GM12878 (cell line): Measurements from ENCODE around the gene CLIC5. TPM values are rescaled to one million over a fixed set of nuclear protein-coding genes. Genes with fewer than 3 reads are reported as not detected.

Experiments
- ATAC-seq: fragments of 200-7000 bp; cut with Tn5 transposase; 3 replicates; pipeline ENCODE4 v1.9.1; 2020; ENCODE audit warnings: mild to moderate bottlenecking, moderate library complexity
- BruUV-seq: library from RNA; stranded (reverse); fragments of 400-500 nt; replicated peaks from 2 replicates; lab custom pipeline; 2021; lab: Mats Ljungman, UMichigan
- CTCF ChIA-PET: fragments of 300-600 bp; sonication (Branson Sonifier 250); formaldehyde crosslinking; extraction: SDS; loops from one replicate; lab custom pipeline; 2021; ENCODE audit warnings: inconsistent platforms; lab: Yijun Ruan, JAX
- POLR2A ChIA-PET: fragments of 350-600 bp; formaldehyde crosslinking; extraction: SDS; loops from one replicate; lab custom pipeline; 2021; ENCODE audit warnings: inconsistent platforms; lab: Charles Lee
- RAD21 ChIA-PET: fragments of 300-600 bp; sonication (Branson Sonifier 250); formaldehyde crosslinking; loops from one replicate; lab custom pipeline; 2023; ENCODE audit warnings: antibody characterized with exemption; ENCODE audit not compliant: unreplicated experiment; lab: Charles Lee
- SMC1A ChIA-PET: fragments of 300-600 bp; sonication (Branson Sonifier 250); formaldehyde crosslinking; loops from one replicate; lab custom pipeline; 2023; ENCODE audit not compliant: unreplicated experiment, uncharacterized antibody; lab: Charles Lee
- DNase-seq: peaks from one replicate; pipeline ENCODE4 v3.0.0-alpha.2; 2011; ENCODE audit warnings: low read depth, low spot score
- FAIRE-seq: peaks from 3 replicates; lab custom pipeline; 2011; peaks lifted over from hg19 to GRCh38; lab: Jason Lieb, UNC
- H2AFZ ChIP-seq: 2 replicates; pipeline ENCODE4 v1.6.0; 2011; ENCODE audit warnings: low read depth, low read length, control low read depth; ENCODE audit not compliant: control insufficient read depth
- H3K27ac ChIP-seq: 2 replicates; pipeline ENCODE4 v1.5.1; 2011; ENCODE audit warnings: control low read depth; ENCODE audit not compliant: control insufficient read depth, insufficient read depth
- H3K27me3 ChIP-seq, 2 experiments: replicated peaks in 1 of 2; 2 replicates each; pipeline versions ENCODE4 v1.6.0 to v1.6.1; 2011; ENCODE audit warnings: low read length in 1 of 2; ENCODE audit not compliant: control insufficient read depth in 2 of 2, insufficient read depth in 2 of 2
- H3K36me3 ChIP-seq, 2 experiments: 2 replicates each; pipeline ENCODE4 v1.5.1; 2011; ENCODE audit warnings: low read length in 1 of 2; ENCODE audit not compliant: control insufficient read depth in 2 of 2, insufficient read depth in 2 of 2
- H3K4me1 ChIP-seq: 2 replicates; pipeline ENCODE4 v1.6.1; 2011; ENCODE audit warnings: mild to moderate bottlenecking, low read length, moderate library complexity, mixed read lengths; ENCODE audit not compliant: control insufficient read depth, insufficient read depth
- H3K4me2 ChIP-seq: 2 replicates; pipeline ENCODE4 v1.6.0; 2011; ENCODE audit warnings: control low read depth; ENCODE audit not compliant: control insufficient read depth, insufficient read depth
- H3K4me3 ChIP-seq: fragments of 200-600 bp; sonication (generic); 2 replicates; pipeline ENCODE4 v1.5.1; 2016
- H3K79me2 ChIP-seq: 2 replicates; pipeline ENCODE4 v1.6.0; 2011; ENCODE audit warnings: low read length; ENCODE audit not compliant: control insufficient read depth, insufficient read depth
- H3K9ac ChIP-seq: 2 replicates; pipeline ENCODE4 v1.8.0; 2011; ENCODE audit warnings: low read length, control low read depth, mixed read lengths; ENCODE audit not compliant: control insufficient read depth, insufficient read depth
- H3K9me3 ChIP-seq: replicated peaks from 3 replicates; pipeline ENCODE4 v1.5.1; 2011; ENCODE audit warnings: mild to moderate bottlenecking, low read length; ENCODE audit not compliant: control insufficient read depth, insufficient read depth
- H4K20me1 ChIP-seq: 2 replicates; pipeline ENCODE4 v1.6.0; 2011; ENCODE audit not compliant: control insufficient read depth, insufficient read depth
- CHD4 ChIP-seq: fragments of 200-600 bp; sonication (generic); IDR thresholded peaks from 2 replicates; pipeline ENCODE4 v1.6.1; 2016; ENCODE audit warnings: mild to moderate bottlenecking
- FOS ChIP-seq: IDR thresholded peaks from 3 replicates; pipeline ENCODE4 v1.6.1; 2011; ENCODE audit warnings: borderline replicate concordance; ENCODE audit not compliant: insufficient read length; ENCODE audit errors: extremely low read depth
- HDAC6 ChIP-seq: fragments of 200-600 bp; sonication (generic); IDR thresholded peaks from one replicate; pipeline ENCODE4 v1.8.0; 2017; ENCODE audit warnings: antibody characterized with exemption; ENCODE audit not compliant: unreplicated experiment
- HDGF ChIP-seq: fragments of 450-650 bp; IDR thresholded peaks from 2 replicates; pipeline ENCODE4 v1.6.1; 2016; ENCODE audit warnings: antibody characterized with exemption
- IRF3 ChIP-seq: fragments of 450-650 bp; IDR thresholded peaks from 2 replicates; pipeline ENCODE4 v1.6.1; 2014; ENCODE audit warnings: mild to moderate bottlenecking
- PBX3 ChIP-seq: IDR thresholded peaks from 2 replicates; pipeline ENCODE4 v1.6.1; 2011; ENCODE audit warnings: mild to moderate bottlenecking, low read depth, low read length, moderate library complexity; ENCODE audit not compliant: insufficient replicate concordance
- RUNX3 ChIP-seq: IDR thresholded peaks from 2 replicates; pipeline ENCODE4 v1.6.1; 2012; ENCODE audit warnings: low read length, inconsistent platforms
- SP1 ChIP-seq: IDR thresholded peaks from one replicate; pipeline ENCODE4 v1.6.1; 2011; ENCODE audit warnings: low read depth, low read length
- STAT1 ChIP-seq: fragments of 450-650 bp; conservative IDR thresholded peaks from 2 replicates; pipeline ENCODE4 v1.6.1; 2014; ENCODE audit warnings: antibody characterized with exemption, mild to moderate bottlenecking
- WGBS: methylation state at CpG from one replicate; pipeline ENCODE4 v1.1.6; 2016; ENCODE audit warnings: low lambda C conversion rate; ENCODE audit not compliant: insufficient replicate concordance, insufficient coverage; ENCODE audit errors: missing lambda C conversion rate; 5-methylcytosine and 5-hydroxymethylcytosine counted together
- in situ Hi-C: fragments of 300-500 bp; cut with MboI; formaldehyde crosslinking; loops from 9 replicates; pipeline ENCODE4 v1.14.3; 2018; ENCODE audit warnings: mixed read lengths
- intact Hi-C: fragments of 100-400 bp; cut with micrococcal nuclease; formaldehyde crosslinking; loops from one replicate; pipeline ENCODE4 v1.14.2; 2022; ENCODE audit not compliant: unreplicated experiment
- polyA plus RNA-seq, 11 experiments: library from polyadenylated mRNA; depleted of rRNA in 4 of 11; unstranded in 6 of 11; stranded (reverse) in 5 of 11; fragments of >200 nt; fragmentation: Nextera tagmentation in 4 of 11; fragmentation: Illumina TruSeq in 1 of 11; extraction: Ambion mirVana in 4 of 11; extraction: Trizol in 1 of 11; gene quantifications; 1 replicate in 1 of 11; 2 replicates in 10 of 11; pipeline versions ENCODE4 v1.2.1 to v1.2.3, GENCODE V29; 2011 to 2016; ENCODE audit warnings: inconsistent platforms in 2 of 11, missing spikeins in 2 of 11, low read depth in 1 of 11
- total RNA-seq, 4 experiments: library from RNA; depleted of rRNA in 3 of 4; stranded (reverse); fragments of >200 nt in 3 of 4; fragmentation: Illumina TruSeq in 1 of 4; extraction: Trizol in 1 of 4; gene quantifications; 2 replicates each; pipeline versions ENCODE4 v1.2.1 to v1.2.3, GENCODE V29; 2013 to 2021
- TF ChIP-seq, protein P1 (sequence below): fragments of 150-350 bp; IDR thresholded peaks from 2 replicates; pipeline ENCODE4 v1.6.1; 2014; ENCODE audit warnings: mild to moderate bottlenecking, low read depth, low read length

CLIC5 gene
- total and polyA plus RNA-seq, 10 of the 15 experiments (the other 5 are each of a cell fraction or from before 2014, with no cell fraction given): 0.01 to 0.08 (median 0.02) TPM; not detected in 7

DNA sequence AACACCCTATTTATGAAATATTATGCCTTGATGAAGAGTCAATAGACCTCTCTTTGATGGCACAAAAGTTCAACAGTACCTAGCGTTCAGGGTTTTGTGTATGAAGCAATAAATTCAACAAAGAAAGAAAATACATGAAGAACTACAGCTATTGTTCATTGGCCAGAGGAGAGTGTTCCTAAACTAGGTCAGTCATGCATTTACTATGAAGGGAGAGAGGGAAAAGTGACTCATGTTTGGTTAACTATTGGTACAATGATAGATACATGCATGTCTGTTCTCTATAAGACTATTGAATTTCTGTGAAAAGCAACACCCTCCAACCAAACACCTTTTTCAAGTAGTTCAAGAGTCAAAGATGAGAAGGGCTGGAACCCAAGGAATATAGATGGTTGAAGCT is 50.7 kb downstream of the CLIC5 start:
- ChIA-PET POLR2A (no interaction called here), SMC1A (interaction anchor here (0.8 kb wide), 1 partner anchor 11 kb away, joined by 3 read pairs; no protein-coding TSS in a partner anchor), CTCF (interaction anchor here (1.1 to 1.2 kb wide), 2 partner anchors 14 to 21 kb away, joined by 3 read pairs; no protein-coding TSS in a partner anchor), RAD21 (no interaction called here)
- no peaks in the 10 kb centered on the region for H3K4me1 ChIP-seq
- WGBS: 58% methylated on average over 1 of the region's 1 CpG
- no peak for FAIRE-seq
- H3K9me3 ChIP-seq: no peaks in the 10 kb centered on the region
- in situ Hi-C loops: no loop called here
- ATAC-seq: no peak
- TF ChIP-seq FOS: no peak
- H3K27ac ChIP-seq: no peak overlapping the region
- H3K4me3 ChIP-seq: no peak overlapping the region
- H3K9ac ChIP-seq: no peak overlapping the region
- H2AFZ ChIP-seq: no peak overlapping the region
- H3K4me2 ChIP-seq: no peak overlapping the region
- H4K20me1 ChIP-seq: no peaks in the 10 kb centered on the region
- BruUV-seq: no TSS peak
- H3K79me2 ChIP-seq: no peaks in the 10 kb centered on the region
- H3K27me3 ChIP-seq: no peaks in the 10 kb centered on the region; a peak in 2 of 4 replicates
- no peak for DNase-seq
- H3K36me3 ChIP-seq: no peaks in the 10 kb centered on the region
- intact Hi-C loops: no loop called here

DNA sequence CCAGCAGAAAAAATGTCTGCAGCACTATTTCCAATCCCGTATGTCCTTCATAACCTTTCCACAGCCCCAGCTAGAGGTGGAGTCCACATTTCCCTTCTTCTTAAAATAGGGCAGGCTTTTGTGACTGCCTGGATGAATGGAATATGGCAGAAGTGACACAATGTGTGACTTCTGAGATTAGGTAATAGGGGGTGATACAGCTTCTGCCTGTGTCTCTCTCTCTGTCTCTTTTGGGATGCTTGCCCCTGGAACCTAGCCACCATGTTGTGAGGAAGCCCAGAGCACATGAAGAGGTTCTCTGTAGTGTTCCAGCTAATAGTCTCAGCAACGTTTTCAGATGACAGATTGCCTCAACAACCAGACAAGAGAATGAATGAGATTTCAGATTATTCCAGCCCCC is 51.4 kb downstream of the CLIC5 start:
- 17% methylated on average over 2 of the region's 2 CpGs for WGBS
- Histone ChIP-seq H3K4me1 (no peaks in the 10 kb centered on the region), H4K20me1 (no peaks in the 10 kb centered on the region), H3K9ac (no peak overlapping the region), H3K4me2 (no peak overlapping the region), H3K4me3 (no peak overlapping the region), H3K27ac (no peak overlapping the region), H3K9me3 (no peaks in the 10 kb centered on the region), H3K36me3 (no peaks in the 10 kb centered on the region), H2AFZ (no peak overlapping the region), H3K27me3 (no peaks in the 10 kb centered on the region; a peak in 2 of 4 replicates), H3K79me2 (no peaks in the 10 kb centered on the region)
- FAIRE-seq: no peak
- in situ Hi-C loops: no loop called here
- no peak for TF ChIP-seq SP1
- TF ChIP-seq RUNX3: no peak
- no peak for TF ChIP-seq HDAC6
- TF ChIP-seq IRF3: no peak
- TF ChIP-seq, protein P1, sequence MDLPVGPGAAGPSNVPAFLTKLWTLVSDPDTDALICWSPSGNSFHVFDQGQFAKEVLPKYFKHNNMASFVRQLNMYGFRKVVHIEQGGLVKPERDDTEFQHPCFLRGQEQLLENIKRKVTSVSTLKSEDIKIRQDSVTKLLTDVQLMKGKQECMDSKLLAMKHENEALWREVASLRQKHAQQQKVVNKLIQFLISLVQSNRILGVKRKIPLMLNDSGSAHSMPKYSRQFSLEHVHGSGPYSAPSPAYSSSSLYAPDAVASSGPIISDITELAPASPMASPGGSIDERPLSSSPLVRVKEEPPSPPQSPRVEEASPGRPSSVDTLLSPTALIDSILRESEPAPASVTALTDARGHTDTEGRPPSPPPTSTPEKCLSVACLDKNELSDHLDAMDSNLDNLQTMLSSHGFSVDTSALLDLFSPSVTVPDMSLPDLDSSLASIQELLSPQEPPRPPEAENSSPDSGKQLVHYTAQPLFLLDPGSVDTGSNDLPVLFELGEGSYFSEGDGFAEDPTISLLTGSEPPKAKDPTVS: no peak
- no peak for TF ChIP-seq HDGF
- no peak for TF ChIP-seq STAT1
- TF ChIP-seq PBX3: no peak
- TF ChIP-seq CHD4: no peak
- ChIA-PET CTCF (no interaction called here), SMC1A (interaction anchor here (0.8 kb wide), 1 partner anchor 10 kb away, joined by 3 read pairs; no protein-coding TSS in a partner anchor), POLR2A (no interaction called here), RAD21 (no interaction called here)
- no TSS peak for BruUV-seq
- intact Hi-C loops: no loop called here
- no peak for ATAC-seq
- DNase-seq: no peak
